Measurements from ENCODE around the gene ONECUT2.

The ONECUT2 gene

GRCh38 chr18:57533006-57533867, 98.1 kb downstream of the ONECUT2 start:
- no peak for DNase-seq

- DNase-seq: no peak
Observed at GRCh38 chr18:57533868-57534510, 98.8 kb downstream of the ONECUT2 start.

- no peak for DNase-seq
Observed at GRCh38 chr18:57534511-57534909, 99.3 kb downstream of the ONECUT2 start.

- no peak for DNase-seq
Observed at GRCh38 chr18:57538614-57539013, 103.4 kb downstream of the ONECUT2 start.

- DNase-seq: no peak
Observed at GRCh38 chr18:57539702-57540101, 104.5 kb downstream of the ONECUT2 start.
